GM21723 (cell line): ENCODE measurements around the gene PPM1H.
A peak's percentile ranks its signal among the peaks of the same experiment; 100 is the strongest.

Source experiments
- ATAC-seq: cut with Tn5 transposase; IDR thresholded peaks from one replicate; pipeline ENCODE4 v1.9.1; 2021; ENCODE audit warnings: mild to moderate bottlenecking, moderate library complexity; ENCODE audit not compliant: unreplicated experiment

PPM1H gene

DNA sequence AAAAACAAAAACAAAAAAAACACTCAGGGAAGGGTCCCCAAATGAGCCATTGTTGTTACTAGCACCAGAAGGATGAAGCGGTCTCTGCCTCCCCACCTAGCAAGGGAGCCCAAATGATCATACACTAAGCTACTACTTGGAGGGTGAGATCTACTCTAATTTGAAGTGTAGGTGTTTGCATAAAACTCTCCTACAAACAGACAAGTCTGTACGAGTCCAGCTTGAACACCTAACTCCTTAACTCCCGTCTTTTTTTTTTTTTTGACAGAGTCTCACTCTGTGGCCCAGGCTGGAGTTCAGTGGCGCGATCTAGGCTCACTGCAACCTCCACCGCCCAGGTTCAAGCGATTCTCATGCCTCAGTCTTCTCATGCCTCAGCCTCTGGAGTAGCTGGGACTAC lies 132.6 kb downstream of the PPM1H start:
- ATAC-seq, result no peak

DNA sequence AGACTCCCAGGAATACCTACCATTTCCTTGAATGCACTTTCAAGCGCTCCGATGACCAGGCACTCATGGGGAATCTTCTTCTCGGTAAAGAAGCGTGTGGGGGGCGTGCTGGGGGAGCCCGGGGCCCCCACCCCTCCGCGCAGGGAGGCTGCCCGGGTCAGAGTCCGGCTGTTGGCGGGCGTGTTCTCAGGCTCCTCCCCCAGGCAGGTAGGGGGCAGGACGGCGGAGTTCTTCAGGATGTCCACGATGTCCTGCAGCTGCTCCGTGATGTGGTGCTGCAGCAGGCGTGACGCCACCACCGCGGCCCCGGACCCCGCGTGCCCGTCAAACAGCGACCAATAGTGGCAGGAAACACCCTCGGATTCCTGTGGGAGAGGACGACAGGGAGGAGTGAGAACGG lies 133.2 kb downstream of the PPM1H start:
- no peak for ATAC-seq

DNA sequence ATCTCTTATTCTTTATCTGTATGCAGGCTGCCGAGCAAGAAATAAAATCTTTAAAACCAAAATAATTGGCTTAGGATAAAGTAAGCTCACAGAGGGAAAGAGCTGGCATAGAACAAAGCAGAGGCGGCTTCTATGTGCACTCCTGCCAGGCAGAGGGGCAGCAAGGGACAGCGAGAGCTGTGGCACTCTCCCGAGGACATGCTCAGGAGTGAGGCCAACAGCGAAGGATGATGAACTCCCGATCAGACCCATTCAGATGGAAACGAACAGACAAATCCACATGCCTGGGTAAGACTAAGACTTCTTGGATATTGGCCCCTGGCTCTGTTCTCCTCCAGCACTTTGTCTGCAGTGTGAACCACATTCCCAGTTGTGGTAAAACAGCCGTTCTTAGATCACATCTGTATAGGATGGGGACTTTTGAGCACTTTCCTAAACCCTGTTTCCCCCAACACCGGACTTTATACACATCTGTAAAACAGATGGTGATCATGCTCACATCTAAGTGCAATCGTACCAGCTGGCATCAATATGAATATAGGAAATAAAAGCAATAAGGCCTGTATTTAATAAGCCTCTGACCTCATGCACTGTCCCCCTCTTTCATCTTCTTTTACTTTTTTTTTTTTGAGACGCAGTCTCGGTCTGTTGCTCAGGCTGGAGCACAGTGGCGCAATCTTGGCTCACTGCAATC lies 134.1 kb downstream of the PPM1H start:
- no peak for ATAC-seq

DNA sequence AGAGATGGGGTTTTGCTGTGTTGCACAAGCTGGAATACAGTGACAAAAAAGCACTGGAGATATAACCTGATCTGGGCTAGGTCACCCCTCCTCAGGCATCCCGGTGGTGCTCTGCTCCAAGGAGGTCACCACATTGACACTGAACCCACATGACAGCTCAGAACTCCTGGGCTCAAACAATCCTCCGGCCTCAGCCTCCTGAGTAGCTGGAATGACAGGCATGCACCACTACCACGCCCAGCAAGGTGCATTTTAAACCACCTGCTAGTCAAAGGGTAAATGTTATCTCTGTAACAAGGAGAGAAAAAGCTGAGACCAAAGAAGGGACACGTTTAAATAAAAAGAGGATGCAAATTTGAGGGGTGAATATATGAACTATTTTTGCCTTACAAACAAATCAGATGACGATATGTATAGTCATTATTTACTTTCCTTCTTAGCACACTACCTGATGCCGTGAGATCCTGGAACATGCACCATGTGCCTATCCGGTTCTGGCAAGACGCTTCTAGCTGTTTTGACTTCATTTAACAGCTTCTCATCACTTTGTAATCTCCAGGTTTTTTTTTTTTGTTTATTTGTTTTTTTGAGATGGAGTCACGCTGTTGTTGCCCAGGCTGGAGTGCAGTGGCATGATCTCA lies 135.1 kb downstream of the PPM1H start:
- ATAC-seq, result peak; percentile 69

DNA sequence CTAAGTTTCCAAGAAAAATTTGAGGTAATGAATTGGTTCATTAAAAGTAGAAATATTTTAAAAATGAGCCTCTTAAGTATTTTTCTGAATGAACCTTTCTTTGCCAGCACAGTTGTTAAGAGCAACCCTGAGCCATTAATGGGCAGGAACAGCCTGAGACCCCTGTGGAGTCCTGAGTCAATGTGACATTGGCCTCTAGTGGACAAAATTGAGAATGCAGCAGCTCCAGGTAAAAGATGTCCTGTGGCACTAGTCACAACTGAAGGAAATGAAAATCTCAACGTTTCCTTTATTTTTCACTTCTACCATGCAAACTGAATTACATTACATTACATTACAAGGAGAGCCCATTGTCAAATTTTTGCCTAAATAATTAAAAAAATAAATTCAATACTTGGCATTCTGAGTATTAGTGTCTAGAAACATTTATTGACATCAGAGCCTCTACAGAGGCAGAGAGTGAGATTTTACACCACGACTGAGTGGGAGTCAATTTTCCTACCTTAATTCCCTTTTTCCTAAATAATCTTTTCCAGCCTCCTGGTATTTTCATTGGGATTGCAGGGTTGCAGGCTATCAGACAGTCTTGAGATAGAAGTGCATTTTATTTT lies 135.7 kb downstream of the PPM1H start:
- peak; percentile 85 for ATAC-seq

DNA sequence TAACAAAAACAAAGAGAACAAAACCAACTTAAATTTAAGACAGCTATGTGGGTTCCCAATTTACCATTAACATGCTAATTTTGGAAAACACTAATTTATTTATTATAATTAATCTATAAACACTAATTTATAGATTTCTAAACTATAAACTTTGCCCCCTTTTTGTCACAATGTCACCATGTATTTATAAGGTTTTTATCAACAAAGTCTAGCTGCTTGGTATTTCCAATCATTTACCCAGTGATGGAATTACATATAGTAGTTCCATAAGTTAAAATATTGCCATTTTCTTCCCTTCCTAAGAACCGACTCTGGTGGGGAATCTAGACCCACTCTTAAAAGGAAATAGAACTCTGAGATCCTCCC lies 140.7 kb downstream of the PPM1H start:
- no peak for ATAC-seq

DNA sequence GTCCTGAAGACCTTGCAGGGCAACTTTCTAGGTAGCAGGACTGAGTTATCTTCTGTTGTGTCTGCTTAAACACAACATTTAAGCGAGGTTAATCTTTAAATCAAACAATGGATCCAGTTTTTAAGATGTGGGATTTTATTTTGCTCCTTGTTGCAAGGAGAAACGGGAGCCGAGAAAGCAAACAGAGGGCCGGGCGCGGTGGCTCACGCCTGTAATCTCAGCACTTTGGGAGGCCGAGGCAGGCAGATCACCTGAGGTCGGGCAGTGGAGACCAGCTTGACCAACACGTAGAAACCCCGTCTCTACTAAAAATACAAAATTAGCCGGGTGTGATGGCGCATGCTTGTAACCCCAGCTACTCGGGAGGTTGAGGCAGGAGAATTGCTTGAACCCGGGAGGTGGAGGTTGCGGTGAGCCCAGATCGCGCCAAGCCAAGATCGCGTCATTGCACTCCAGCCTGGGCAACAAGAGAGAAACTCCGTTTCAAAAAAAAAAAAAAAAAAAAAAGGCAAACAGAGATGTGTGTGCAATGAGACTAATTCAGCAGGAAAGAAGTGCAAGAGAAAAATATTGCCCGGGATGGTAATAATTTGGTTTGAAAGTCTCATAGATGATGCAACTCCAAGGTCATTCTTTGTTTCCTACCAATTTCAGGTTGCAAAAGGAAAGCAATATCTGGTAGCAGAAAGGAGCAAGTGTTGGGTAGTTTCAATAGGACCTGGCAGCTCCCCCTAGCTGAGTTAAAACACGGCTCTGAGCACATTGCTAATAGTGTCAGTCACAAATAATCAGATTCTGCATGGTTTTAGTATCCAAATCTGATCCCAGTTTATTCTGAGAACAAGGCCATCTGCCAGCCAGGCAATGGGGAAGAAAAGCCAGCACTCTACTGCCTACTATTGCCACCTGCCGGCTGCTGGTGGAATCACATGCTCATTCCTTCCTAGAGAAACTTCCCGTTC lies 141.4 kb downstream of the PPM1H start:
- ATAC-seq, result peak; percentile 78

DNA sequence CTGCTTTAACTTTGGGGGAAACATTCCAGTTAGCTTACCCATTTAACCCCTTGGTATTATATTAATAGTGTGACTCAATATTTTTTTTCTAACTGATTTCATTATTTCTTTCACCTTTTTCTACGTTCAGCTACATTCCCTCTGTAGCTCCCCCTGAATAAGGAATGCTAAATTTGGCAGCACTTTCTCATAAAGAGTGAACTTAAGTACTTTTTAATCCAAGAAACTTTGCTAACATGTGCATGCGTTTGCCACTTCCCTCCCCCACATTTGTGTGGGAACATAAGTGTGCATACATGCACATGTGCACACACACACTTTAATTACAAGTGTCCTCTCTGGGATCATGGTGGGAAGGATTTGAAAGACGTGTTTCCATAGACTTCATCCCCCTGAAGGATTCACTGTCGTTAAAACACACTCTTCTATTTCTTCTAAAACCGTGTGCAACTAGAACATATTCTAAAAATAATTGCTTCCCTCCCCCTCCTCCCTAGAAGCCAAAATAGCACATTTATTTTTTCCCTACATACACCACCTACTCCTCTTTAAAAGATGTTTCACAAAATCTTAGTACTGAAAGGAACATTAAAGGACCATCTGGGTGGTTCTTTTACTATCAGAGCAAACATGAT lies 142.6 kb downstream of the PPM1H start:
- ATAC-seq, result no peak

DNA sequence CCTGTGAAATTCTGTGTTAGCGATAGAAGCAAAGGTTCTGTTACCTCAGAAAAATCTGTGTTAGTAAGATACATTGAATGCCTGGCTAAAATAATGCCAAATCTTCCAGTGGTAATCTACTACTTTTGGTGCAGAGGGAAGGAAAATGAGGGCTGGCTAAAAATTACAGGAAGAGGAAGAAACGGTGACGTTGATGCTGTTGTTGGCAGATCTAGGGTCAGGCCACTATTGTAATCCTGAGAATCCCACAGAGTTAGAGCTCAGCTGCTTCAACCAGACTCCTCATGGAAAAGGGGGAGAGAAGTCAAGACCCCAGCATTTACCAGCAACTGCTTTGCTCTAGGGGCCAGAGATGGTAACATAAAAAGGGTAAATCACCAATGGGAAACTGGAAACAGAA lies 145.1 kb downstream of the PPM1H start:
- ATAC-seq, result no peak

DNA sequence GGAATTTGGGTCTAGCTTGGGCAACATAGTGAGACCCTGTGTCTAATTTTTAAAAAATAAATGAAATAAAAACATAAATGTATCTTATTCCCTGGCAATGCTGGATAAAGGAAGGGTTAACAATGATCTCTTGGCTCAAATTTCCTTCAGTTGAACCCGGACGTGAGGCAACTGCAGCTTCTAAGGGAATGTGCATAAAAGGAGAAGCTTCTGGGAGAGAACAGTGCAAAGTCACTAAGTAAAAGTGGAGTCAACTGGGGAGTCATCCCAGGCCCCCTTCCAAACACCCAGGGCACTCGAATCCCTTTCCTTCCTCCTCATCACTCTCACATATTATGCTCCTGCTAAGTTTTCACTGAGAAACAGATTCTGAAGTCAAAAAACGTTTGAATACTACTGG lies 147.3 kb downstream of the PPM1H start:
- no peak for ATAC-seq

DNA sequence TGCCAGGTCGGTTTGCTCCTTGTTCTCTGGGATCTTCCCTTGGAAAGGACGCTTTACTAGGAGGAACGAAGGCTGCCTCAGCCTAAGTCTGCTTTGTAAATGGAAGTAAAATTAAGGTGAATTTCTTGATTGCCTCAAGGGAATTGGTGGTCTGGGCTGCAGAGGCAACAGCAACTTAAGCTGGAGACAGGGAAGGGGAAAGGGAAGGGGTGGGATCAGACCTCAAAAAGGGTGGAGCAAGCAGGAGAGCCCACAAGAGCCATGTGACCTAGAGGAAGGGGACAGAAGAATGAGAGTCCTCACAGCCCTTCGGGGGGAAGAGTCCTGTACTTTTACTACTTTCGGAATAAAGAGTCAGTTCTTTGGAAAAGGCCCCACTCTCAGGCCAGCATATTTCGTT lies 147.9 kb downstream of the PPM1H start:
- ATAC-seq, result no peak

DNA sequence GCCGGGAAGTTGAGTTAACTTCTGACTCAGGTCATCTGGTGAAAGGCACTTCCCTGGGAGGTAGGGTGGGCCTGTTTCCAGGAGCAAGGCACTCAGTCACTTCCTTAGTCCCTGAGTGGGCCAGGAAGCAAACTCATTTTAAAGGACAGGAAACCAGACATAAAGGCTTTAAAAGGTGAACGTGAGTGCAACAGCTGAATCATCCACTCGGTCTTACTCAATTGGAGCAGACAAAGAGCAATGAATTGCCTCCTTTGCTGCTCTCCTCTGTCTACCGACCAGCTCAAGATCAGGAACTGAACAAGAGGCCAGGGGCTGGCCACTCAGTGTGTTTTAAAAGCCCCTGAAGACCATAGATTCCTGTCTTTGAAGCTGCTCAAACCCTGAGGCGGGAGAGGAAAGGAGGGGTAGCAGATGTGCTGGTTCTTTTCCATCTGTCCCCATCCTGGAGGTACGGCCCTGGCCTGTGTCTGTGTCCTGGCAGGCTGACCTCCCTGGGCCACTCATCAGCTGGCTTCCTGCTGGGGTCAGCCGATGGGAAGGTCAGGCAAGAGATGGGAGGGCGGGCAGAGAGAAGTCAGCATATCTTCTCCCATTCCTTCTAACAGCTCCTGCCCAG lies 148.9 kb downstream of the PPM1H start:
- ATAC-seq, result no peak

DNA sequence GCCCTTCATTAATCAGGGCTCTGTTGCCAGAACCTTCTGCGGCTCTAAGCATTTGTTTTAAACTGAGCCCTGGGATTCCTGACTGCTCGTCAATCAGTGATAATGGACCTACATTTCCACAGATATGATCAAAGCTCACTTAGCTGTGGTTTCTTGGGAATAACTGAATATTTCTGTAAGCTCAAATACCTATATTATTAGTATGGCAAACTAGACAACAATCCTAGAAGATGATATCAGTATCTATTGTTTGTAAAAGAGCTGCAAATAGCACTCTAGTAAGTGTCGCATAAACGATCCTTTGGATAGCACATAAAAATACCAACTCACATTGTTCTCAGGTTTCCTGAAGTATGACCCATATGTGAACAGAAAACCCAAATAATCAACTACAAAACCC lies 150.4 kb downstream of the PPM1H start:
- ATAC-seq, result no peak

DNA sequence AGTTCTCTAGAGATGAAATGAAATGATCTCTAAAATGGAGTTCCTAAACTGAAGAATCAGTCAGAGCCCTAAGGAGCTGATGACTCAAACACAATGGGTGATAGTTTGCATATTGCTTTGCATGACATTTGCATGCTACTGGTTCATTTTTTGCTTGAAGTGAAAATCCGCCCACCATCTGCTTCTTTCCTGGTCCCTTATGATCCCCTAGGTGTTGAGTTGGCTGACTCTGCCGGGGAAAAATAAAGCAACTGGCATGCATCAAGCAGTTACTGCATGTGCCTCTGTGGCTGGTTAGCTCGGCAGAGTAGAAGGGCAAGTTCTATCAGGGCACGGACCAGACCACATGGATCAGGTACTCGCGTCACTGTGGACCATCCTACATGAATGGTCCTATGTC lies 151.1 kb downstream of the PPM1H start:
- no peak for ATAC-seq

DNA sequence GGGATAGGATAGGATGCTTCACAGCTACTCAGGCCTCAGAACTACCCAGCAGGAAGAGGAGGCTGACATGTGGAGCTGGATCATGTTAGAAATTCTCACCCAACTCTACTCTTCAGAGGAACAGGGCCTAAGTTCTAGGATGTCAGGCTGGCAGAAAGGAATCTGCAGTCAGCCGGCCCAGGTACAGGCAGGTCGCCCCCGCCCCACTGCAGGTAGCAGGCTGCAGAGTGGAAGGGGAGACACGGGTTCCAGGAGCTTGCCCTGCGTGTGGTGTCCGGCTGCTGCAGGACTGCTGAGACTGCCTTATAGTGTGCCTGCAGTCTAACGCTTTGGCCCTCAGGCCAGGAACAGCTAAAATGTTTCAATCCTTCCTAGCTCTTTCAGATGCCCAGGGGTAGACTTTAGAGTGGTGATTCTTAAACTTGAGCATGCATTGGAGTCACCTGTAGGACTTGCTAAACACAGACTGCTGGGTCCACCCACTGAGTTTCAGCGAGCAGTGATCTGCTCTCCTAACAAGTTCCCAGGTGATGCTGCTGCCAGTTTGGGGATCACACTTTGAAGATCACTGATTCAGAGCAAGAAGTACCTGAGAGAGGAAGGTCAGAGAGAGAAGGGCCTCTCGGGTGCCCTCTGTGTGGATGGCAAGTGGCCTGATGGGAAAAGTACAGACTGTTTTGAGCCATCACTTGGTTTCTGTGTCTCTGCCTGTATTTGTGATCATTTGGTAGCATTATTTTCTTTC lies 153.6 kb downstream of the PPM1H start:
- ATAC-seq, result no peak

DNA sequence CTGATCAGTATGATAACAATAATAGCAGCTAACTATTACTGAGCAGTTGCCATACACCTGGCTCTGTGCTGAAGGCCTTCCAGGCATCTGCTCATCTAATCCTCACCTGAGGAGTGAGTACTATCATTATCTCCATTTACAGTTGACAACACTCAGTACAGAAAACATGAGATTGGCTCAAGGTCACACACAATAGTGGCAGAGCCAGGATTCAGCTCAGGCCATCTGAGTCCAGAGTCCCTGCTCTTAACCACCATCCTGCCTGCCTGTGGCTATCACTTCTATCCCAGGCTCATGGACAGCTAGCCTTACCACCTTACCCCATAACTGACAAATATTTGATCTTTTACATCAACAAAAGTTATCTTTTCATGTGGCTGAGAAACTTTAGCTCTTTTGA lies 155.5 kb downstream of the PPM1H start:
- no peak for ATAC-seq

DNA sequence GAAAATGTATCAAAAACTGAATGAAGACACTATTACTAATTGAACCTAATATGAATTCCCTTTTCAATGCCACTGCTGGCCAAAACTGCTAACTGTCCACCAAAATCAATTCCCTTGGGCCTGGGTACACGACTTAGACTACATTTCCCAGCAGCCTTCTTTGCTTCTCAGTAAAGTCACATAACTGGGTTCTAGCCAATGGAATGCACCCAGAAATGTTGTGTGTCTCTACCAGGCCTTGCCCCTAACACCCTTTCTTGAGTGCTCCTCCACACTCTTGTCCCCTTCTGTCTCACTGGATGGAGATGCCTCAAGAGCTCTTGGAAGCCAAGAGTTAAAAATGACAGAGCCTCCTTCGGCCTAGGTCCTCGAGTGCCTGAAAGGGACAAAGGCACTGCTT lies 156.8 kb downstream of the PPM1H start:
- ATAC-seq, result no peak

DNA sequence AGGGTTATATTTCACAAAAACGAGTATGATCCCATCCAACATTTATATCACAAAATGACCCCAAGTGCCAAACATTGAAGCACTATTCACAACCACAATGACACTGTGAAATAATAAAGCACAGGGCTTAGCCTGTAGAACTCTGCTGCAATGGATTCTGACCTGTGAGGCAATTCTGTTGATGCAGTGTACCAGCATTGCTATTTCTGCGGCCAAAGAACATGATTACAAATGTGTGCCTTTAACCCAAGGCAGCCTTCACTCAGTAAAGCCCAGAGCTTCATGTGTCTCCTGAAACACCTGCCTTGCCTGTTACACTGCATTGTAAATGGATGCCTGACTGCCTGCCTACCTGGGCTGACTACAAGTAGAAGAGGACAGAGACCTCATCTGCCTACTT lies 158.0 kb downstream of the PPM1H start:
- no peak for ATAC-seq

DNA sequence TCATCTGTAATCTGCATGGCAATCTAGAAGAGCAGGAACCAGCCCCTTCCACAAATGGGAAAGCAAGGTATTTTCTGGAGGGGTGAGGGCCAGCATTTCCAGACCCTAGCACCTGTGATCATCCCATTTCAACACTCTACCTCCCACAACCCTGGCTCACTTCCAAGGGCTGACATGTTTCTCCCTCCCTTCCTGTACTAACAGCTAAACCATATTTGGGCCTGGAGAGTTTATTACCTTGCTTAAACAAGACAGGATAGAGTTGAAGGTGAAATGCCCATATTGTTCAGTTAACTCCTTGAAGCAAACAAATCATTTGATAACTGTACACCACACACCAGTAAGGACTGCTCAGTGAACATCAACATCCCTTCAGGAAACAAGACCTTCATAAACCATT lies 158.4 kb downstream of the PPM1H start:
- no peak for ATAC-seq

DNA sequence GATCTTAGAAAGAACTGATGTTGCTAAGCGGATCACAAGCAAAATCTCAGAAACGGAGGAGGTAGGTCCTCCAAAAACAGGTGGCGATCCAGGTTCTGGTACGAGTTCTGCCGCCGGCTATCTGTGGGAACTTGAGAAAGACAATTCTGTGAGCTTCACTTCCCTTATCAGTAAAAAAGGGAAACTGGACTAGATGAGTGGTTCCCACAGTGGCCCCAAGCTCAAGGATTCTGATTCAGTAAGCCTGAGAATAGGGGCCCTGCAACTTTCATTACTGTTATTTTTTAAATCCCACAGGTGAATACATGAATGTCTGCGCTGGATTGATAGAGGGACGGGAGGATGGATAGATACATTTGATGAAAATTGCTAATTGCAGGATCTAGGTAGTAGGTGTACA lies 160.2 kb downstream of the PPM1H start:
- no peak for ATAC-seq
